SK-N-SH (cell line): ENCODE data around the gene LAPTM5. TPM values are rescaled to one million over a fixed set of nuclear protein-coding genes. Genes with fewer than 3 reads are reported as not detected.

Experiments used
- CTCF ChIA-PET: fragments of 300-600, 350-600 bp; formaldehyde crosslinking; extraction: SDS; loops from one replicate; lab custom pipeline; 2021; lab: Yijun Ruan, JAX
- POLR2A ChIA-PET: fragments of 350-600 bp; sonication (Branson Sonifier 250); formaldehyde crosslinking; extraction: SDS; loops from one replicate; lab custom pipeline; 2020; ENCODE audit warnings: antibody characterized with exemption, inconsistent platforms; lab: Yijun Ruan, JAX
- DNase-seq: peaks from one replicate; pipeline ENCODE4 v3.0.0; 2012
- H2AFZ ChIP-seq: fragments of 200-600 bp; sonication (generic); 2 replicates; pipeline ENCODE4 v1.8.1; 2016; ENCODE audit warnings: antibody characterized with exemption, mild to moderate bottlenecking, low read depth
- H3F3A ChIP-seq: fragments of 200-600 bp; sonication (generic); replicated peaks from 2 replicates; pipeline ENCODE3; 2016; ENCODE audit warnings: antibody characterized with exemption, mild to moderate bottlenecking; ENCODE audit not compliant: insufficient read depth
- H3K27ac ChIP-seq, 2 experiments: fragments of 200-500 bp in 1 of 2; fragments of 200-600 bp in 1 of 2; sonication (Bioruptor generic) in 1 of 2; sonication (generic), shearing (Covaris generic) in 1 of 2; 2 replicates each; pipeline versions ENCODE4 v1.5.1 to v1.6.1; 2014 to 2016; ENCODE audit warnings: low read depth in 2 of 2, inconsistent platforms in 1 of 2, low read length in 1 of 2, mild to moderate bottlenecking in 1 of 2, mixed read lengths in 1 of 2
- H3K27me3 ChIP-seq: fragments of 200-600 bp; sonication (generic), shearing (Covaris generic); 2 replicates; pipeline ENCODE4 v1.6.1; 2016; ENCODE audit warnings: mixed run types; ENCODE audit not compliant: insufficient read depth
- H3K36me3 ChIP-seq, 2 experiments: fragments of 200-500 bp in 1 of 2; fragments of 200-600 bp in 1 of 2; sonication (Bioruptor generic) in 1 of 2; sonication (generic) in 1 of 2; replicated peaks in 1 of 2; 2 replicates each; pipeline versions ENCODE3 to v1.5.1; 2014 to 2016; ENCODE audit warnings: low read length in 1 of 2, mild to moderate bottlenecking in 1 of 2; ENCODE audit not compliant: insufficient read depth in 2 of 2, control insufficient read depth in 1 of 2
- H3K4me1 ChIP-seq, 2 experiments: fragments of 200-500 bp in 1 of 2; fragments of 200-600 bp in 1 of 2; sonication (Bioruptor generic) in 1 of 2; sonication (generic), shearing (Covaris generic) in 1 of 2; 2 replicates each; pipeline versions ENCODE4 v1.5.1 to v1.6.1; 2014 to 2016; ENCODE audit warnings: low read depth in 1 of 2, low read length in 1 of 2, mixed run types in 1 of 2; ENCODE audit not compliant: insufficient read depth in 2 of 2, control insufficient read depth in 1 of 2
- H3K4me2 ChIP-seq: fragments of 200-600 bp; sonication (generic), shearing (Covaris generic); 2 replicates; pipeline ENCODE4 v1.6.1; 2017; ENCODE audit warnings: mixed run types
- H3K4me3 ChIP-seq, 2 experiments: fragments of 200-500 bp in 1 of 2; fragments of 200-600 bp in 1 of 2; sonication (Bioruptor generic) in 1 of 2; sonication (generic), shearing (Covaris generic) in 1 of 2; 2 replicates each; pipeline versions ENCODE4 v1.5.1 to v1.8.1; 2014 to 2016; ENCODE audit warnings: low read depth in 2 of 2, inconsistent platforms in 1 of 2, low read length in 1 of 2, mild to moderate bottlenecking in 1 of 2, mixed read lengths in 1 of 2, moderate library complexity in 1 of 2
- H3K79me2 ChIP-seq: fragments of 200-600 bp; sonication (generic); 2 replicates; pipeline ENCODE4 v1.8.1; 2017; ENCODE audit warnings: mild to moderate bottlenecking; ENCODE audit not compliant: insufficient read depth
- H3K9ac ChIP-seq: fragments of 200-600 bp; sonication (generic); 2 replicates; pipeline ENCODE4 v1.6.1; 2017; ENCODE audit warnings: mixed run types
- H3K9me2 ChIP-seq: fragments of 200-600 bp; sonication (generic); 2 replicates; pipeline ENCODE4 v1.6.1; 2017; ENCODE audit warnings: mixed run types
- H3K9me3 ChIP-seq: fragments of 200-600 bp; sonication (generic); 2 replicates; pipeline ENCODE4 v1.6.1; 2017; ENCODE audit warnings: mixed run types, mild to moderate bottlenecking, moderate library complexity
- H4K20me1 ChIP-seq: fragments of 200-600 bp; sonication (generic); 2 replicates; pipeline ENCODE4 v1.6.1; 2017; ENCODE audit warnings: mild to moderate bottlenecking, mixed run types; ENCODE audit not compliant: insufficient read depth
- EP300 ChIP-seq, 2 experiments: IDR thresholded peaks; 2 replicates each; pipeline versions ENCODE4 v1.4.0 to v1.6.1; 2012; ENCODE audit warnings: borderline replicate concordance in 1 of 2, low read depth in 1 of 2, low read length in 1 of 2
- EZH2phosphoT487 ChIP-seq: fragments of 200-600 bp; sonication (generic); IDR thresholded peaks from 2 replicates; pipeline ENCODE4 v1.6.1; 2017; ENCODE audit warnings: low read depth, mixed run types, mild to moderate bottlenecking, antibody characterized with exemption, moderate library complexity, borderline replicate concordance
- GATA2 ChIP-seq: sonication (generic); formaldehyde crosslinking; IDR thresholded peaks from 2 replicates; pipeline ENCODE4 v1.5.0; 2020; ENCODE audit warnings: mild to moderate bottlenecking, missing genetic modification reagents
- IRF3 ChIP-seq: fragments of 150-350 bp; IDR thresholded peaks from 2 replicates; pipeline ENCODE4 v1.6.1; 2016; ENCODE audit warnings: mild to moderate bottlenecking, low read depth, low read length
- JUND ChIP-seq: IDR thresholded peaks from 2 replicates; pipeline ENCODE4 v1.4.0; 2012
- MEF2A ChIP-seq: IDR thresholded peaks from 2 replicates; pipeline ENCODE4 v1.4.0; 2012; ENCODE audit warnings: low read depth, borderline replicate concordance
- PBX3 ChIP-seq: IDR thresholded peaks from 2 replicates; pipeline ENCODE4; 2012
- RAD21 ChIP-seq: IDR thresholded peaks from 2 replicates; pipeline ENCODE4 v1.6.1; 2012; ENCODE audit warnings: mild to moderate bottlenecking, low read length
- RFX5 ChIP-seq: IDR thresholded peaks from 2 replicates; pipeline ENCODE4 v1.6.1; 2012; ENCODE audit warnings: mild to moderate bottlenecking, improper control_type of control experiment, low read length
- SMC3 ChIP-seq: IDR thresholded peaks from 2 replicates; pipeline ENCODE4 v1.6.1; 2012; ENCODE audit warnings: low read depth, low read length, improper control_type of control experiment
- USF2 ChIP-seq: fragments of 150-350 bp; IDR thresholded peaks from 2 replicates; pipeline ENCODE4 v1.6.1; 2017; ENCODE audit warnings: antibody characterized with exemption, low read length, low read depth, borderline replicate concordance
- WGBS: methylation state at CpG from one replicate; pipeline ENCODE4 v1.1.6; 2017; ENCODE audit warnings: low lambda C conversion rate; 5-methylcytosine and 5-hydroxymethylcytosine counted together
- polyA plus RNA-seq, 3 experiments: library from polyadenylated mRNA; depleted of rRNA; stranded (reverse); fragments of >200 nt; gene quantifications; 2 replicates each; pipeline ENCODE4 v1.2.3, GENCODE V29; 2012

LAPTM5 gene
- polyA plus RNA-seq, 1 of the 3 experiments (the other 2 are of a cell fraction): 1.1 TPM

GRCh38 chr1:30720271-30721223, 37.0 kb downstream of the LAPTM5 start (continued):
- TF ChIP-seq PBX3: no peak
- no peak for TF ChIP-seq USF2
- TF ChIP-seq GATA2: no peak
- TF ChIP-seq IRF3: no peak
- no peak for TF ChIP-seq MEF2A
- TF ChIP-seq RFX5: no peak

GRCh38 chr1:30719406-30720270, 37.9 kb downstream of the LAPTM5 start:
- no peak for DNase-seq
- H3K79me2 ChIP-seq: no peaks in the 10 kb centered on the region
- H3K4me3 ChIP-seq: peak overlapping the region; percentile 62 to 65
- peaks cover 6% of the 10 kb centered on the region for H3F3A ChIP-seq
- peak overlapping the region; percentile 87 for H3K9ac ChIP-seq
- peaks cover 0 to 2% of the 10 kb centered on the region in 2 experiments for H3K36me3 ChIP-seq
- H3K4me1 ChIP-seq: peaks cover 3 to 14% of the 10 kb centered on the region in 2 experiments; a peak in 2 of 4 replicates
- TF ChIP-seq EZH2phosphoT487 (no peak), JUND (no peak), EP300 (IDR thresholded peaks at IDR 0.05; ENCODE audit: borderline replicate concordance in 1 of 2, low read depth in 1 of 2, low read length in 1 of 2) (no peak), SMC3 (peak; percentile 97), RAD21 (peak; percentile 95)
- 0 out of 2 replicates have a peak, but pooled peaks cover 7% of the 10 kb centered on the region for H4K20me1 ChIP-seq
- no peak overlapping the region for H2AFZ ChIP-seq
- H3K9me2 ChIP-seq: no peaks in the 10 kb centered on the region
- ChIA-PET CTCF (interaction anchor here (0.6 to 14.9 kb wide), 46 partner anchors 9 to 1488 kb away, joined by 3 to 377 read pairs (median 6); partner anchors contain the start of genes LAPTM5 and PUM1), POLR2A (interaction anchor here (1.2 kb wide), 1 partner anchor 8 kb away, joined by 7 read pairs; no protein-coding TSS in a partner anchor)
- no peaks in the 10 kb centered on the region for H3K9me3 ChIP-seq
- H3K27ac ChIP-seq: peak overlapping the region in 1 of 2 experiments; percentile 95; a peak in 2 of 4 replicates
- H3K4me2 ChIP-seq: peak overlapping the region; percentile 94
- H3K27me3 ChIP-seq: no peaks in the 10 kb centered on the region
- 64% methylated on average over 9 of the region's 21 CpGs for WGBS
